ENCODE measurements around the gene PJA2.

PJA2 gene

DNA sequence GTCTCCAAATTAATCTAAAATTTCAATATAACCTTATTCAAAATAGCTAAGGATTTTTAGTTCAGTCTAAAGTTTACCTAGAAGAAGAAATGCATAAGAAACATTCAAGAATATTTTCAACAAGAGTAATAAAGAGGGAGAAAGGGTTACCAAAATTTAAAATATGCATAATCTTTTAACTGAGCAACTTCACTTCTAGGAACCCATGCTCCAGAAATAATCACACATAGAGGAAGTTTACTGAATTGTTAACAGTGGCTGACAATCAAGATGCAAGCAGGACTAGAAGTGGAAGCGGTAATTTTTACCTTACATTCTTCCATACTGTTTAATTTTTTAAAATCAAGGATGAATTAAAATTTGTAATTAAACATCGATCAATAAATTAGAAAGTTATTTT, 1.9 kb downstream of the PJA2 start:
- no peak for DNase-seq

DNA sequence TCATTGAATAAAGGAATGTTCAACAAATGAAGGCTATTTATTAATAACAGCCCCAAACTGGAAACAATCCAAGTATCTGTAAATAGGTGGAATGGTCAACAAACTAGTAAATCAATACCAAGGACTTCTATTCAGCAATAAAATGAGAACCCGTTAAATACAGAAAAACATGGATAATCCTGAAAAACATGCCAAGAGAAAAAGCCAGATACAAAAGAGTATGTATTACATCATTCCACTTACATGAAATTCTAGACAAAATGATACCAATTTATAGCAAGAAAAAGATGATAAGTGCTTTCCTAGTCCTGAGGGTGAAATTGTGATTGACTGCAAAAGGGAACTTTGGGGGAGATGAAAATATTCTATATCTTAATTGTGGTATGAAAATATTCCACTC, 3.1 kb downstream of the PJA2 start:
- DNase-seq = no peak

DNA sequence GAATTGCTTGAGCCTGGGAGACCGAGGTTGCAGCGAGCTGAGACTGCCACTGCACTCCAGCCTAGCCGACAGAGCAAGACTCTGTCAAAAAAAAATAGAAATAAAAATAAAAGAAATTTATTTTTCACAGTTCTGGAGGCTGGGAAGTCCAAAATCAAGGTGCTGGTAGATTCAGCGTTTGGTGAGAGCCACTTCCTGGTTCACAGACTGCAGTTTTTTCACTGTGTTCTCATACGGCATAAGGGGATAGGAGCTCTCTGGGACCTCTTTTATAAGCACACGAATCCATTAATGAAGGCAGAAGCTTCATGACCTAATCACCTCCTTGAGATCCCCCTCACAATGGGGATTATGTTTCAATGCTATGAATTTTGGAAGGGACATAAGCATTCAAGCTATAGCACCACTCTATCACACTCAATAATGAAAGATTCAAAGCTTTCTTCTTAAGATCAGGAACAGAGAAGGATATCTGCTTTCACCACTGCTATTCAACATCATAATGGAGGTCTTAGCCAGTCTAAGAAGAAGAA, 5.3 kb downstream of the PJA2 start:
- DNase-seq = no peak

DNA sequence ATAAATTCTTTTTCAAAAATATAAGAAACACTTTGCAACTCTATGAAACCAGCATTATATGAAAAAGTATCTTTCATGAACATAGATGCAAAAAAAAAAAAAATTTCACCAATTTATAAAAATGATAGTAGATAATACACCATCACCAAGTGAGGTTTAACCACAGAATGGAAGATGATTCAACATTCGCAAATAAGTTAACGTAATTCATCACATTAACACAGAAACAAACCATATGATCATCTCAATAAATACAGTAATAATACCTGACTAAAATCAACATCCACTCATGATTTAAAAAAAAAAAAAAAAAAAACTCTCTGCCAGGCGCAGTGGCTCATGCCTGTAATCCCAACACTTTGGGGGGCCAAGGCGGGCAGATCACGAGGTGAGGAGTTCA, 6.3 kb downstream of the PJA2 start:
- no peak for DNase-seq

DNA sequence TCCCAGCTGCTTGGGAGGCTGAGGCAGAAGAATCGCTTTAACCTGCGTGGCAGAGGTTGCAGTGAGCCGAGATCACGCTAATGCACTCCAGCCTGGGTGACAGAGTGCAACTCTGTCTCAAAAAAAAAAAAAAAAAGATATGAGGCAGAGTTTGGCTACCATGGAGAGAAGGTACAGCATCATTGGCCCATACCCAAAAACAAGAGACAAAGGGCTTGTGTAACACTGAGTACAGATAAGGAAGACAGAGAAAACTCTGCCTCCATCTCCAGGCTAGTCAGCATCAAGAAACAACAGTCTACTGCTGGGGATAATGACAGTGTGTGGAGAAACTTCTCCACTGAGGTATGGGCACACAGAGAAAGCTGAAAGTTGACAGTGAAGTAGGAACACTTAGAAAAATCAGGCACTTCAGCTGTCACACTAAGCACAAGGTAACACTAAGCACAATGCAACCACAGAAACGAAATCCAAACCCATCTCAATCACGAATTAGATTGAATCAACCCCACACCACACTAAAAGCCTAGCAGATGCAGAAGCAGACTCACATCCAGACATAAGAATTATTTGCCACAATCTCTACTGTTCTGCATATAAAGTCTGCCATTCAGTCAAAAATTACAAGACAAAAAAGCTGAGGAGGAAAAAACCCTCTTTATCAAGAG, 10.5 kb downstream of the PJA2 start:
- no peak for DNase-seq

DNA sequence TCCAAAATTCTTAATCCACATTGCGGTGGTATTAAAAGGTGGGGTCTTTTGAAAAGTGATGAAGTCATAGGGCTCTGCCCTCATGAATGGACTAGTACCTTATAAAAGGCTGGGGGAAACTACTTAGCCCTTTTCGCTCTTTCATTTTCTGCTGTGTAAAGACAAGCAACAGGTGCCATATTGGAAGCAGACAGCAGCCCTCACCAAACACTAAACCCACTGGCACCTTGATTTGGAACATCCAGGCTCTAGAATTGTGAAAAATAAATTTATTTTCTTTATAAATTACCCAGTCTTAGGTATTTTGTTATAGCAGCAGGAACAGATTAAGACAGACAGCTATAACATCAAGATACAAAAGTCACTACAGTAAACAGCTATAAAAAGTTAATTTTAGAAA, 12.8 kb downstream of the PJA2 start:
- no peak for DNase-seq

DNA sequence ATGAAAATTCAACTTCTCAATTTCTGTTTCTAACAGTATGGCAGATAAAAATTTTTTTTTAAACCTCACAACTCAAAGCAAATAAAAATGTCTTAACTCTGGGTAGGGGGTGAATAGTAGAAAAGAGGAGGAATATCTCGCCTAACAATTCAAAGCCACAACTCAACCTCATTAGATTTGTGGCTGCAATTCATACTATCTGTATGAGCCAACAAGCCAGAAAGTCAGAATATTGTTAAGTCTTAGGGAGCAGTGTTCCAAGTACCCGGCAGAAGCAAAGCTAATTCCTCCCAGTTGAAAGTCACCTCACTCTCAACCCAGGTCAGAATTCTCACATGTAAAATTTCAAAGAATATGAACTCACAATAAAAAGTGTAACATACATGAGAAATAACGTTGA, 15.0 kb downstream of the PJA2 start:
- DNase-seq = no peak

DNA sequence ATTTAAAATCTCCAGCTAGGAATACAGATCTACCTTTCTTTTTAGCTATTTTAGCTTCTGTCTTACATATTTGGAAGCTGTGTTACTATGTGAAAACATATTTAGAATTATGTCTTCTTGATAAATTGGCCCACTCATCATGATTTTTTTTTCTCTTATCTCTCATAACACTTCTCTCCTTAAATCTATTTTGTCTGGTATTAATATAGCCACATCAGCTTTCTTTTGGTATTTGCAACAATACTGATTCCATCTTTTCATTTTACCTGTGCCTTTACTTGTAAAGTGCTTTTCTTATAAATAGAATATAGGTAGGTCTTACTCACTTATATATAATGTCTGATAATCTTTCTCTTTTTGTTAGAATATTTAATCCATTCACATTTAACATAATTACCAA, 19.6 kb downstream of the PJA2 start:
- DNase-seq = no peak

DNA sequence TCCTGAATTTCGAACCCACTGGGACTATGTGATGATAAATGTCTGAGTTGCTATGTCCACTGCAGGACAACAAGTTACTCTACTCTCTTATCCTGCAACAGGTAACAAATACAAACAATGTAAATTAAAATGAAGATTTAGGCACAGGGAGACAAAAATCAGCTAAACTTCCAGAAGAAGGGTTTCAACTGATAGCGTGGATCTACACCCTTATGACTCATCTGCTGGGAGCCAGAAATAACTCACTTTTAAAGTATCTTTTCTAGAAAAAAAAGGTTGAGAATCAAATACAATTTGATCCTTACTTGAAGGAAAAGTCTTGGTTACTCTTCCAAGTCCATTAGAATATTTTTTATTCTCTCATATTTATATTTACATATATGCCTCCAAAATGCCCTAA, 21.4 kb downstream of the PJA2 start:
- no peak for DNase-seq

DNA sequence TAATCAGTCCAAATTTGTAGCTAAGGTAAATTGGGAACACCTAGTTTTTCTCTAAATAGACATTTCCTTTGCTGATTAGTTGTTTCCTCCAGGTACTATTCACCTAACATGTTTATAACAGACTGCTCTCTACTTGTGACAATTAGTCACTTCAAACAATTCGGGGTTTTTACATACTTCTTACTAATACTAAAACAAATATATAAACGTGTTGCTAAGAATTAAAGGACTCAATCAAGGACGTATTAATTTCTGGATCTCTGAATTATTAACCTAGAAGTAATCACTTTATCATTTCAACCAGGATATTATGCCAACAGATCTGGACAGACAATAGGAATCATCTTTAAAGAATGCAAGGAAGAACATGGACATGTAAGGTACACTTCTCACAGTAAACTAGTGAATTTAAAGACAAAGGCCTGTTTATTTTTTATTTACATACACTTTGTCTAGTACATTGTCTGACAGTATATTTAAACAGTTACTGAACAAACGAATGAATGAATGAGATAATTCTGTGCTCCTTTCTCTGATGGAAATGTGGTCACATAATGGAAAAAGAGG, 22.3 kb downstream of the PJA2 start:
- no peak for DNase-seq

DNA sequence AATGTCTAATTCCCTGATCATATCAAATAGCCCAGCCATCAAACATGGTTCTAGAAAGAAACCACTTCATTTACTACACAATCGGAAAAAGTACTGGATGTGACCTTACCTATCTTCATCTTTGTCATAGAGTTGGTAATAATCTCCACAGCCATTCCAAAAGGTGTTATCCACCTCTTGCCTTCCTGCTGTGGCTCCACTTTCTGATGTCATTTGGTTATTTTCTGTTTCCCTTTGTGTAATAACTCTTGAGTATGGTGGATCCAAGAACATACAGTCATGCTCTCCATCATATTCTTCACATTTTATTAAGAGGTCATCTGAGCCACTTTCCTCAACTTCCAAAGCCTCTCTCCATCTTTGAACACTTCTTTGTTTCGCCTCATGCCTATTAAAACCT, 31.7 kb downstream of the PJA2 start:
- no peak for DNase-seq

DNA sequence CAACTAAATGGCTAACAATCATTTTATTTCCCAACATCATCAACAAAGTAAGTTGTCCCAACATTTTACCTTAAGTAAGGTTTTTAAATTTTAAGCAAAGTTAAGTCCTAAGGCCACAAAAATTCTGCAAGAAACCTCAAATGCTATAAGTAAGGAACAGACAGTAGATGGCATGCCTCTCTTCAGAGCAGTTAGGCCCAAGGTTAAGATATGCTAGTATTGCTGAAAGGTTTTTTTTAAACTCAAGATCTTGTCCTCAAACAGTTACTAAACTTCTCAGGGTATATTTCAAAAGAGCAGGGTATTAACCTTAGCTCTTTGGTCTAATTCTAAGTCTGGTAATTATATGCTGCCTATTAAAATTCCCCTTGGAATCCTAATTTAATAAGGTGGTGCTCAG, 35.1 kb downstream of the PJA2 start:
- DNase-seq = no peak

DNA sequence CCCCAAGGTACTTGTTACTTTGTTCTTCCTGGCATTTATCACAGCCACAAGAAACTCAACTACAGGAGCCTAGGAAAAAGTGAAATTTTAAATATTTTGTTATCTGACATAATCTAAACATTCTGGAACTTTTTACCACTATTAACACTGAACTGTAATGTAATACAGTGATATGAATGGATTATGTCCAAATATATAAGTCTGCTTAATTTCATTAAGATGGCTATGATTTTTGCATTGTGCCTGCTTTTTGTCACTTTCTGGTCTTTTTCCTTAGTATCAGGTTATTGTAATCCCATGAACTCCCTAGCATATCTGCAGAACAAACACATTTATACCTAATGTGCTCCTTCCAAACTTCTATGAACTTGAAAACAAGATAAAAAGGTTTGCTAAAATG, 35.8 kb downstream of the PJA2 start:
- DNase-seq = no peak

DNA sequence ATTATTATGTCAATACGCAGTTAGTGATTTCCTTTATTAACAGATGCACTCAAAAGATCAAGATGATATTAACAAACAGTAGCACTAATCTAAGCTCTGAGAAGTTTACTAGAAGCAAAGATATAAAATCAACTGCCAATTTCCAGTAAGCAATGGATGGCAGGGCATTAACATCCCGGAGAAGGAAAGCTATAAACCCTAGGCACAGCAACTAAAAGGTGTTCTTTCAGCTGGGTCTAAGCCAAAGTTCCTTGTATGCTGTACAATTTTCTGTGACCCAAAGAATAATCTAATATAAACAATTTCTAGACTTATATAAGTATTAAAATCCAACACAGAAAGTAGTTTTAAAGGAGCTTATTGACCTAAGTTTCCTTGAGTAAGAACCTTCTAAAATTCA, 39.4 kb downstream of the PJA2 start:
- no peak for DNase-seq

DNA sequence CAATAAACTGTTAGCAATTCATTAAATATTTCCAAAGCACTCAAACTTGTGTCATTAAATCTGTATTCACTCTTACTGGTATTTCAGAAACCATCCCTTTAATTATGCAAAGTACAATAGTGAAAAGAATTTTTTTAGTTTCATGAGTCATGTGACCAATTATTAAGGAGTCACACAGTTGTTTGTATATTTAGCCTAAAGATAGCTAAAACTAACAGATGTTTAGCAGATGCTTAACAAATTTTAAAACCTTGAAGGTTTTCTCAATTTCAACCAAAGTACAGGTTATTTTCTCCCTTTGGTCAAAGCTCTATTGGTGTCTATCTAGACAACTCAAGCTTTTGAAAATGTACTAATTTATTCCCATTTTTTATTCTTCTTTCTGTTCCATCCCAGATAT, 44.1 kb downstream of the PJA2 start:
- no peak for DNase-seq

DNA sequence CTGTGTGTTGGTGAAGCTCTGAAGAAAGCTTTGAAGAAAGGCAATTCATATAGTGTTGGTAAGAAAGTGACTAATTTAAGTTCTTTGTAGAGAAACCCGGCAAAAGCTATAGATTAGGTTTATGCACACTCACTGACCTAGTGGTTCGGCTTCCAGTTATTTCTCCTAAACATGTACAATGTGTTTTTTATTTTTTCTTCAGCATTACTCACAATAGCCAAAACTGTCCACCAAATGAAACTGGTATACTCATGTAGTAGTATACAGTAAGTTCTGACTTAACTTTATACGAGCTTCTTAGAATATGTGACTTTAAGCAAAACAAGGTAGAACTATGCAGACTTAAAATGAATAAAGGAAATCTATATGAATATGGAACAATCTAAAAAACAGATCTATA, 44.8 kb downstream of the PJA2 start:
- DNase-seq = no peak

DNA sequence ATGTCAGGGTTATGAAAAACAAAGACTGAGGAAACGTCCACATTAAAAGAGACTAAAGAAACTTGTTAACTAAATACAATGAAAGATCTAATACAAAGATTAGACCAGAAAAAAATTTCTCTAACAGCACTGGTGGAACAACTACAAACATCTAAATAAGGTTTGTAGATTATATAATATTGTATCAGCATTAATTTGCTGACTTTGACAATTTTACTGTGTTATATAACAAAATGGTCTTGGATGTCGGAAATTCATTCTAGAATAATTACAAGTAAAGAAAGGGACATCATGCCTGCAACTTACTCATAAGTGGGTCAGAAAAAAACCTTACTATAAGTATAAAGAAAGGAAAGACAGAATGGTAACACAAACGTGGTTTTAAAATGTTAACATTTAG, 50.1 kb downstream of the PJA2 start:
- DNase-seq = no peak

DNA sequence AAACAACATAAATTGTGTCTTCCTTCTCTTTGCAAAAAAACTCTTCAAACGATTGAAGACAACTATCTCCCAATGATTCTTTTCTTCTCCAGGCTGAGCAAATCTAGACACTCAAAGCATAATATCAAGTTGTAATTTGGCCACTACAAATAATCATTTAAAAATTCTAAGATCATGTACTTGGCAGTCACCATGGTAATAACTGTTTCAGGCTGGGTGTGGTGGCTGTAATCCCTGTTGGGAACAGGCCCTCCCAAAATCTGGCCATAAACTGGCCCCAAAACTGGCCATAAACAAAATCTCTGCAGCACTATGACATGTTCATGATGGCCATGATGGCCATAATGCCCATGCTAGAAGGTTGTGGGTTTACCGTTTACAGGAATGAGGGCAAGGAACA, 52.0 kb downstream of the PJA2 start:
- DNase-seq = no peak

DNA sequence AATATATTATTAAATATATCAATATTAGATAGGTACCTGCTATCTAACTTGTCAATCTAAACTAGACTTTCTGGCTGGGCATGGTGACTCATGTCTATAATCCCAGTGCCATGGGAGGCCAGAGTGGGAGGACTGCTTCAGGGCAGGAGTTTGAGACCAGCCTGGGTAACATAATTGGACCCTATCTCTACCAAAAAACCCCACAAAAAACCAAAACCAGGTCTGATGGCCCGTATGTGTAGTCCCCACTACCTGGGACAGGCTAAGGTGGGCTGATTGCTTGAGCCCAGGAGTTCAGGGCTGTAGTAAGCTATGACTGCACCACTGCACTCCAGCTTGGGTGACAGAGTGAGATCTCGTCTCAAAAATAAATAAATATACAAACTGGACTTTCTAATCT, 55.0 kb downstream of the PJA2 start:
- no peak for DNase-seq

DNA sequence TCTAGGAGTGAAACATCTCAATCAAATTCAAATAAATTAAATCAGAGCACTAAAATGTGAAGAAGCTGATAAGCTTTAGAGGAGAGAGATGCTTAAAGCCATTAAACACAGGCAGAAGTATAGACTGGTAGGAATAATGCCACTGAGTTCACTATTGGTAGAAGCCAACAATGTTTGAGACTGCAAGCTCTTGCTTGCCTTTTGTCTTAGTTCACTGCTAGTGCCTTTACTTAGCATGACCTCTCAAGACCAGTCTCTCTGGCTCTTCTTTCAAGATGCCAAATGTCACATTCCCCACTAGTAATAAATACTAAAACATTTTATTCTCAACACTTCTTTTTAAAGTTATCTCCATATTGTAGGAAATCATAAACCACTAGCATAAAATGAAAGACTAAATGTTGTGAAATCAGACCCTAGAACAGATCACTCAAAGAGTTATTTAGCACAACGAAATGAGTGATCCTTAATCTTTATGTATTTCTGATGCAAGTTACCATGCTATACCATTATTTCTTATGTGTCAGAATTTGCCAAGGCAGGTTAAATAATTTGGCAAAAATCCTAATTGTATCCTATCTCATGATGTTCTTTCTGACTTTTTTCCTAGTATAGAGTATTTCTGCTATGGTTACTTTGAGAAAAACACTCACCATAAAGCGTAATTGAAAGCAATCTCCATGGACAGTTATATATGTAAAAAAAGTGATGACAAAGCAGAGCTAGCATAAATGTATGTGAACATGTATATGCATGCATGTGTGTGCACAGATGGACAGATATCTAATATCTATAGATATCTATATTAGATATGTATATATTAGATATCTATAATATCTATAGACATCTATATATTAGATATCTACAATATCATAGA, 57.5 kb downstream of the PJA2 start:
- DNase-seq = no peak

DNA sequence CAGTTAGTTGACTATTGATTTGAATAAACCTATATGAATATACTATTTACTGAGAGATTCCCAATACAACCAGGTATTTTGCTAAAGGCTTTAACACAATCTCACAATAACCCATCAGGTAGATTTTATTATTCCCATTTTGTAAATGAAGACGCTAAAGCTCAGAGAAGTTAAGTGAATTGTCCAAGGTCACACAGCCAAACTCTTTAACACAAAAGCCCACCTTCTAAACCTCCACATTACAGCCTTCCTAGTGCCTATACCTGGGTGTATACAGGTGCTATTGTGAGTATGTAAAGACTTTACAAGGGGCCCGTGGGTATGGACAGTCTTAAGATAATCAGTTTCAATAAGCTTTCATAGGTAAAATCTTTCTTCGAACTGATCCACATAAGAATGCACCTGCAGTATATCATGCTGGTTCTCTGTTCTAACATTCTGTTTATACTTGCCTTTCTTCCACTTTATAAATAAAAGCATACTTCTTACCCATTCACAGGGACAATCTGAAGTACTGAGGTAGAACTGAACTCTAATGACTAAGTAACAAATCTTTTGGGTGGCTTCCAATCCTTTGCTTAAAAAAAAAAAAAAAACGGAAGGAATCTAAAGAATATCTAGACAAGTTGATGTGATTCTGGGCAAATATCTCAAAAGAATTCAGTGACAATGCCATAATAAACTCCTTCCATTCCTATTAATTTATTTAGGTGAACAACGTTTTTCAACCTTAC, 59.1 kb downstream of the PJA2 start:
- no peak for DNase-seq

DNA sequence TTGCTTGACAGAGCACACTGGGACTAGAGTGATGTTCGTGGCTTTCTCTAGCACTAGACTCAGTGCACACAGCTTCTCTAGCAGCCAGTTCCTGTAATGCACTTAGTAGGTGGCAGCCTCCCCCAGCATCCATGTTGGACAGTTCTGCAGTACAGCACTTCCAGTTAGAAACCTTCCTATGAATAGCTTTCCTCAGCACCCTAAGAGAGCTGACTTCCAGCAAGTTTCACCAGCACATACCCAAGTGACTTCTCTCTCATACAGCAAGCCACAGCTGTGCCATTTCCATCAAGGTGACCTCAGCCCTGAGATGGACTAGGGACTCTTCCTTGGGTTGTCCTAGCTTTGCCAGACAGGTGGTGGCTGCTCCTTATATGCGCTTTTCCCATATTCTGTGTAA, 60.4 kb downstream of the PJA2 start:
- DNase-seq = no peak

DNA sequence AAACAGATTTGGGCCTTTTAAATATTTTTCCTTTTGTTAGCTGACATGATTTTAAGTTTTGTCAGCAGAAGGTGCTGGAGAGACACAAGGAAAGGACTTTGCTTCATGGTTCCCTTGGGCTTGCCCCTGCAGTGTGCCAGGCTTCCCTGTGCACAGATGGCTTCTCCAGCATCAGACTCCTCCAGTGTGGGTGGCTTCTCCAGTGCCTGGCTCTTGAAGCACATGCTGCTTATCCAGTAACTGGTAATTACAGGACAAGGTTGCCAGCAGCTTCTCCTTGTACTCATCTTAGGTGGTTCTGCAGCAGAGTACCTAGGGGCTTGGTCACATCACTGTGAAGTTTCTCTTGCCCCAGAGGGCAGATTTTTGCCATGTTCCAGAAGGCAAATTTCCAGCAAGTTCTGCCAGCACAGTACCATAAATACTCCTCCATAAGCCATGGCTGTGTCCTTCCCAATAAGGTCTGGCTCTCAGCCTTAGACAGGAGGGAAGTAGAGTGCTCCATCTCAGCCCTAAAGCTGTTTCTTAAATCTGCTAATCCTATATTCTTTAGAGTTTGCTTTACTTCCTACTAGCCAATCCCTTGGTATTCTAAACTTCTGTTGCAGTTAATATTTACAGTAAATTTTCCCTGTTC, 62.4 kb downstream of the PJA2 start:
- no peak for DNase-seq
